Suprapubic skin (tissue), 4 donors: ENCODE data around the gene PRPF4.

Experiments used
- EP300 ChIP-seq: sonication (generic); formaldehyde crosslinking; IDR thresholded peaks from one replicate; pipeline ENCODE4 v1.6.1; 2017; ENCODE audit warnings: antibody characterized with exemption
- POLR2A ChIP-seq, 2 donors: fragments of 450-650 bp; IDR thresholded peaks; one replicate each; pipeline ENCODE4 v1.6.1; 2017; ENCODE audit warnings: antibody characterized with exemption in 2 of 2, mild to moderate bottlenecking in 2 of 2, moderate library complexity in 2 of 2
- POLR2AphosphoS5 ChIP-seq, 3 donors: sonication (generic); formaldehyde crosslinking; IDR thresholded peaks; one replicate each; pipeline ENCODE4 v1.6.1; 2017; ENCODE audit warnings: antibody characterized with exemption in 3 of 3
- TF ChIP-seq, protein P1 (sequence below), 2 donors: fragments of 200-600 bp in 1 of 2; fragments of 450-650 bp in 1 of 2; sonication (generic) in 1 of 2; IDR thresholded peaks; one replicate each; pipeline ENCODE4 v1.5.1; 2016 to 2019; ENCODE audit warnings: antibody characterized with exemption in 2 of 2, mild to moderate bottlenecking in 1 of 2, moderate library complexity in 1 of 2

GRCh38 chr9:113326230-113326629, 50.8 kb downstream of the PRPF4 start:
- TF ChIP-seq, protein P1, sequence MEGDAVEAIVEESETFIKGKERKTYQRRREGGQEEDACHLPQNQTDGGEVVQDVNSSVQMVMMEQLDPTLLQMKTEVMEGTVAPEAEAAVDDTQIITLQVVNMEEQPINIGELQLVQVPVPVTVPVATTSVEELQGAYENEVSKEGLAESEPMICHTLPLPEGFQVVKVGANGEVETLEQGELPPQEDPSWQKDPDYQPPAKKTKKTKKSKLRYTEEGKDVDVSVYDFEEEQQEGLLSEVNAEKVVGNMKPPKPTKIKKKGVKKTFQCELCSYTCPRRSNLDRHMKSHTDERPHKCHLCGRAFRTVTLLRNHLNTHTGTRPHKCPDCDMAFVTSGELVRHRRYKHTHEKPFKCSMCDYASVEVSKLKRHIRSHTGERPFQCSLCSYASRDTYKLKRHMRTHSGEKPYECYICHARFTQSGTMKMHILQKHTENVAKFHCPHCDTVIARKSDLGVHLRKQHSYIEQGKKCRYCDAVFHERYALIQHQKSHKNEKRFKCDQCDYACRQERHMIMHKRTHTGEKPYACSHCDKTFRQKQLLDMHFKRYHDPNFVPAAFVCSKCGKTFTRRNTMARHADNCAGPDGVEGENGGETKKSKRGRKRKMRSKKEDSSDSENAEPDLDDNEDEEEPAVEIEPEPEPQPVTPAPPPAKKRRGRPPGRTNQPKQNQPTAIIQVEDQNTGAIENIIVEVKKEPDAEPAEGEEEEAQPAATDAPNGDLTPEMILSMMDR (IDR thresholded peaks at IDR 0.05), result no peak
- TF ChIP-seq POLR2A (IDR thresholded peaks at IDR 0.05) (no peak), POLR2AphosphoS5 (IDR thresholded peaks at IDR 0.05) (no peak), EP300 (no peak)
